Activated CD4-positive, CD25-positive, alpha-beta regulatory T cell treated with anti-CD3 and anti-CD28 coated beads, Interleukin-2, amount 50 U/mL, for 24 hours (primary cell): ENCODE measurements around the gene XDH.

Experiments
- ATAC-seq, 2 donors: fragments of 150-1000 bp; cut with Tn5 transposase; one replicate each; pipeline ENCODE4 v1.10.0; 2021; ENCODE audit warnings: mild to moderate bottlenecking in 1 of 2, moderate library complexity in 1 of 2

Gene XDH

GRCh38 chr2:31401580-31401979 lies 13.0 kb downstream of the XDH start:
- no peak for ATAC-seq

GRCh38 chr2:31398881-31399280 lies 15.7 kb downstream of the XDH start:
- ATAC-seq: no peak

GRCh38 chr2:31397094-31397493 lies 17.4 kb downstream of the XDH start:
- ATAC-seq: no peak

- no peak for ATAC-seq
Observed at GRCh38 chr2:31390324-31390723, 24.2 kb downstream of the XDH start.

GRCh38 chr2:31388736-31389135 lies 25.8 kb downstream of the XDH start:
- no peak for ATAC-seq

- no peak for ATAC-seq
Observed at GRCh38 chr2:31387850-31388249, 26.7 kb downstream of the XDH start.

- no peak for ATAC-seq
Observed at GRCh38 chr2:31386648-31387047, 27.9 kb downstream of the XDH start.

GRCh38 chr2:31386172-31386571 lies 28.4 kb downstream of the XDH start:
- no peak for ATAC-seq

- no peak for ATAC-seq
Observed at GRCh38 chr2:31384771-31385276, 29.7 kb downstream of the XDH start.

- ATAC-seq: no peak
Observed at GRCh38 chr2:31384351-31384750, 30.2 kb downstream of the XDH start.

GRCh38 chr2:31383471-31384153 lies 30.9 kb downstream of the XDH start:
- no peak for ATAC-seq

GRCh38 chr2:31382452-31383120 lies 32.0 kb downstream of the XDH start:
- no peak for ATAC-seq

GRCh38 chr2:31381601-31382000 lies 32.9 kb downstream of the XDH start:
- no peak for ATAC-seq

GRCh38 chr2:31380243-31380642 lies 34.3 kb downstream of the XDH start:
- ATAC-seq: no peak

GRCh38 chr2:31379747-31380146 lies 34.8 kb downstream of the XDH start:
- no peak for ATAC-seq

- no peak for ATAC-seq
Observed at GRCh38 chr2:31378791-31379501, 35.6 kb downstream of the XDH start.

GRCh38 chr2:31378389-31378788 lies 36.2 kb downstream of the XDH start:
- ATAC-seq: no peak

- no peak for ATAC-seq
Observed at GRCh38 chr2:31373127-31373526, 41.4 kb downstream of the XDH start.

- no peak for ATAC-seq
Observed at GRCh38 chr2:31372097-31372496, 42.4 kb downstream of the XDH start.

- no peak for ATAC-seq
Observed at GRCh38 chr2:31371691-31372090, 42.9 kb downstream of the XDH start.

GRCh38 chr2:31366733-31367132 lies 47.8 kb downstream of the XDH start:
- ATAC-seq: no peak

- ATAC-seq: no peak
Observed at GRCh38 chr2:31365834-31366505, 48.6 kb downstream of the XDH start.

GRCh38 chr2:31365348-31365747 lies 49.2 kb downstream of the XDH start:
- ATAC-seq: no peak
